ENCODE measurements around the gene FNDC3B. TPM values are rescaled to one million over a fixed set of nuclear protein-coding genes. Genes with fewer than 3 reads are reported as not detected.

The FNDC3B gene
- total and polyA plus RNA-seq, 9 of the 15 experiments (the other 6 are each of a cell fraction or from before 2014, with no cell fraction given): 7.0 to 35.8 (median 16.2) TPM

- no peak for TF ChIP-seq ZKSCAN8 (CRISPR knock-in tag; IDR thresholded peaks at IDR 0.05)
- TF ChIP-seq ATF4 (CRISPR knock-in tag; IDR thresholded peaks at IDR 0.05): no peak
- TF ChIP-seq ZBTB34 (CRISPR knock-in tag; IDR thresholded peaks at IDR 0.05): no peak
- TF ChIP-seq ZNF586 (CRISPR knock-in tag; conservative IDR thresholded peaks at IDR 0.05): no peak
- TF ChIP-seq ZNF639 (CRISPR knock-in tag; conservative IDR thresholded peaks at IDR 0.05 in 1 of 2, IDR thresholded peaks at IDR 0.05 in 1 of 2): 0 out of 4 replicates have a peak, but pooled peaks of 1 of the 2 experiments have one; percentile 28
- TF ChIP-seq NUFIP1 (IDR thresholded peaks at IDR 0.05; ENCODE audit: partially characterized antibody): no peak
- TF ChIP-seq MAFF (IDR thresholded peaks at IDR 0.05; ENCODE audit: low read length): peak; percentile 54; the same call in 1 of the 2 replicates
- TF ChIP-seq TCFL5 (CRISPR knock-in tag; conservative IDR thresholded peaks at IDR 0.05): no peak
- no peak for TF ChIP-seq ZBTB1 (CRISPR knock-in tag; IDR thresholded peaks at IDR 0.05; ENCODE audit: borderline replicate concordance, low read depth)
- TF ChIP-seq POLR3A (IDR thresholded peaks at IDR 0.05; ENCODE audit: borderline replicate concordance, extremely low read depth, insufficient read depth, insufficient read length): no peak
- peak; percentile 38; the same call in 1 of the 2 replicates for TF ChIP-seq EP300 (IDR thresholded peaks at IDR 0.05; ENCODE audit: low read length)
- no peak for TF ChIP-seq ZNF551 (CRISPR knock-in tag; IDR thresholded peaks at IDR 0.05)
- TF ChIP-seq HIVEP1 (CRISPR knock-in tag; IDR thresholded peaks at IDR 0.05): no peak
- no peak for TF ChIP-seq ETV5 (CRISPR knock-in tag; IDR thresholded peaks at IDR 0.05; ENCODE audit: low read depth)
- TF ChIP-seq CLOCK (CRISPR knock-in tag; IDR thresholded peaks at IDR 0.05; ENCODE audit: borderline replicate concordance): no peak
- no peak for TF ChIP-seq HOXB6 (CRISPR knock-in tag; IDR thresholded peaks at IDR 0.05; ENCODE audit: borderline replicate concordance)
- TF ChIP-seq TBL1XR1 (IDR thresholded peaks at IDR 0.05; ENCODE audit: low read length in 2 of 2): no peak
- TF ChIP-seq FOXA3 (CRISPR knock-in tag; conservative IDR thresholded peaks at IDR 0.05 in 1 of 2, IDR thresholded peaks at IDR 0.05 in 1 of 2): no peak
- TF ChIP-seq TAL1 (IDR thresholded peaks at IDR 0.05): 0 out of 2 replicates have a peak, but pooled peaks have one; percentile 14
- no peak for TF ChIP-seq ZBTB26 (CRISPR knock-in tag; IDR thresholded peaks at IDR 0.05)
- TF ChIP-seq PTRF (tag; IDR thresholded peaks at IDR 0.05): no peak
Measured at GRCh38 chr3:172307141-172307560, 267.8 kb downstream of the FNDC3B start (continued).
